GM19238 (cell line): Measurements from ENCODE around the gene SH2D3C.

Experiments
- DNase-seq: peaks from one replicate; pipeline ENCODE4 v3.0.0; 2011; ENCODE audit warnings: low spot score; ENCODE audit not compliant: insufficient read length

SH2D3C gene

DNA sequence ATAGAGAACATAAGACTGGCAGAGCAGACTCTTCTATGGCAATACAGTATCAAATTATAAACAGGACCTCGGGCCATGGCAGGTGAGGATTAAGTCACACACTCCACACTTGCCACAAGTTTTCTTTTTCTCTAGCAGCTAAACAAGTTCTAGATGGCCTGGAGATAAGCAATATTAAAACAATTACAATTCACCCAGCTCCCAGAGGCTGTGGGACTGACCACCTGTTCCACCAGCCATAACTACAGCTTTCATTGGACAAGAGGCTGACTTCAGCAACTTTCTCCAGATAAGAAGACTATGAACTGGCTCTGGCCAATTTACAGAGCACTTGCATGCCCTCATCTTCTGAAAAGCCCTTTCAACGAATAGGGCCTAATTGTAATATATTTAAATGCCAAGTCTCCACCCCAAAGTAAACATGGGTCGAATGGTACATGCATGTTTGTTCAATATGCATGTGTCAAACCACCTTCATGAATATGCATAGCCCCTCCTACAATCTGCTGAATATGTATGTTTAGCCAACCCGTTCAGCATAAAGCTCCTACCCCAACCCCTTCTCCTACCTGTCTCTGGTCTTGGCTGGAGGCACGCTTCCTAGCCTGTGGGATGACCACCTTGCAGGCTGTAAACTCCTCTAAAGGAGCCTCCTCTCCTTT lies 77.7 kb downstream of the SH2D3C start:
- no peak for DNase-seq

DNA sequence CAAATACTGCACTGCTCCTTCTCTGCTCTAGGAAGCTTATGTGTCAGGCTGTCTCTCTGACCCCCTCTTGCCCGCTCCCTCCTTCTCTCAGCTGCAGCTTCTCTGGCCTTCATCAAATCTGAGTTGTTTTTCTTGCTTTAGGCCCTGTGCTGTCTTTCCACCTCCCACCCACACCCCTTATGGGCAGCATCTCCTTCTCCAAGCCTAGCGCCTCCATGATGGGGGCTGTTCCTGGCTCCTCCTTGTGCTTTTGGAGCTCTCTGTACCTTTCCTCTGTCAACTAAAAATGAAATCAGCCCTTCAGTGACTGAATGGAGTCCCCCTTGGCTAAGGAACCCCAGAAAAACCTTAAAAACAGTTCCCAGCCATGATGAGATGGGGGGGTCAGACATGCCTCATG lies 78.3 kb downstream of the SH2D3C start:
- DNase-seq = no peak

DNA sequence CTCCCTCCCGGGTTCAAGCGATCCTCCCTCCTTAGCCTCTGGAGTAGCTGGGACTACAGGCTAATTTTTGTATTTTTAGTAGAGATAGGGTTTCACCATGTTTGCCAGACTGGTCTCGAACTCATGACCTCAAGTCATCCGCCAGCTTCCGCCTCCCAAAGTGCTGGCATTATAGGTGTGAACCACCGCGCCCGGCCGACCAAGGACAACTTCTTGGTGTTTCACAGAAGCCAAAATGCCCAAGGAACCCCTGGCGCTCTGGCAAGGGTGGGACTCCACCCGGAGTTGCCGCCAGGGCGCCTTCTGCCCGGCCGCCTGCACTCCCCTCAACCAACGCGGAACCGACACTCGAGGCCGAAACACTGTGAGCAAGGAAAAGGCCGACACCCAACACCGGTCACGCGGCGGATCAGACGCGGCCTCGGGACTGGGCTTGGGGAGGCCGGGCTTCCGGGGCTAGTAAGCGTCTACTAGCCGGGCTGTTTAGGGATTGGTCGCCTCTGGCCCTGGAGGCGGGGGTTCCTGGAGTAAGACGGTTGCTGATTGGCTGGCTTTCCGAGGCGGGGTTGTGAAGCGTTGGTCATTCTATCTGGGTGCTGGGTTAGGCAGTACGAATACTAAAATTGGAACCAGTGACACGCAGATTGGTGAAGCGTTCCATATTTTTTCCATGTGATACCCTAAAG lies 79.3 kb downstream of the SH2D3C start:
- peak; percentile 90 for DNase-seq

DNA sequence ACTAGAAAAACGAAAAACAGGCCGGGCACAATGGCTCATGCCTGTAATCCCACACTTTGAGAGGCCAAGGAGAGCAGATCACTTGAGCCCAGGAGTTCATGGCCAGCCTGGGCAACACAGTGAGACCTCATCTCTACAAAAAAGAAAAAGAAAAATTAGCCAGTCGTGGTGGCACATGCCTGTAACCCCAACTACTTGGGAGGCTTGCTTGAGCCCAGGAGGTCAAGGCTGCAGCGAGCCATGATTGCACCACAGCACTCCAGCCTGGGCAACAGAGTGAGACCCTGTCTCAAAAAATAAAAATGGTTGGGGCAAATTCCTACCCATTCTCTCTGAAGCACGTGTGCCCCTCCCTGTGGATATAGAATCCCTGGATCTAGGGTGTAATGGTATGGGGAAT lies 80.1 kb downstream of the SH2D3C start:
- no peak for DNase-seq

DNA sequence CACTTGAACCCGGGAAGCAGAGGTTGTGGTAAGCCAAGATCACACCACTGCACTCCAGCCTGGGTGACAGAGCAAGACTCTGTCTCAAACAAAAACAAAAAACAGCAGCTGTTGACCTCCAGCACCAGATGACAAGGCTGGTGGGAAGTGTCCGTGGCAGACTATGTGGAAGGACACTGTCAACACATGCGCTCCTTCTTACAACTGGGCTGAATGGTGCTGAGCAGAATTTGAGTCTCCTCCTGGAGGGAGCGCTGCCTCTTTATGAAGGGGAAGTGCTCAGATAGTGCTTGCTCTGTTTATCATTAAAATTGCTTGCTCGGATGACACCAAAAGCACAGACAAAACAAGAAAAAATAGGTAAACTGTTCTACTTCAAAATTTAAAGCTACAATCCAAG lies 80.9 kb downstream of the SH2D3C start:
- DNase-seq = no peak

DNA sequence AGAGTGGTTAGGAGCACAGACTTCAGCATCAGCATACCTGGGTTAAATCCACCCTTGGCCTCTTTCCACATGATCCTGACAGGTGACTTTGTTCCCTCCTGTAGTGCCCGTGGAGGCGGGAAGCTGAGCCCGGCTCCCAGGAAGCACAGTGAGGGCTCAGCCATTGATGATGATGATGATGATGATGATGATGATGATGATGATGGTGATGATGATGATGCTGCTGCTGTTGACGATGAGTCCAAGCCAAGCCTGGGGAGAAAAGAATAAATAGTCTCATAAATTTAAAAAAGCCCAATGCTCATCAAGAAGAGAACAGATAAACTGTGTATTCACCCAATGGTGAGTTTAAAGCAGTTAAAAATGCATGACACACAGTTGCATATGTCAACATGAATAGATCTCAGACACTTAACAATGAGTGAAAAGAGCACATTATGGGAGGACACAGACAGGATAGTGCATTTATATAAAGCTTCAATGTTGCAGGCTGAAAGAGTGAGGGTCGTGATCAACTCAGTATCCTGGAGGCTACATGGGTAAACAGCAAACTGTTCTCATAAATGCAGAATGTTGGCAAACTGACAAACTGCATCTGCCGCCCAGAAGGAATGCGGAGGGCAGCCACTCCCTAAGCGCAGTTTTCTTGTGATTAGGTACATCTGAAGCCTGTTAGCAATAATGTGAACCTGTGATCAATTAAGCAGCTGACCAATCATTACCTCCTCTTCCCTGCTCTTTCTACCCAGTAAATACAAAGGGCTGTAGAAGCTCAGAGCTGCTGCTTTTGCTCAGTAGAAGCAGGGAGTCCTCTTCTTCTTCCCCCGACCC lies 83.4 kb downstream of the SH2D3C start:
- DNase-seq = no peak

DNA sequence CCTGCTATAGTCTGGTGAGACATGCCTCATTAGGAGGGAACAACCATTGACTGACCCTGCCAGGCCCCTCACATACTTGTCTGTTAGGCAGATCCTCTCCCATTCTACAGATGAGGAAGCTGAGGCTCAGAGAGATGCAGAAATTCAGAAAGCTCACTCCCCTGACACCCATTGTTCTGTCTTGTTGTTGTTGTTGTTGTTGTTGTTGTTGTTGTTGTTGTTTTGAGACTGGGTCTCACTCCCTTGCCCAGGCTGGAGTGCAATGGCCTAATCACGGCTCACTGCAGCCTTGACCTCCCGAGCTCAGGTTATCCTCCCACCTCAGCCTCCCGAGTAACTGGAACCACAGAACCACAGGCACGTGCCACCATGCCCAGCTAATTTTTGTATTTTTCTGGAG lies 84.8 kb downstream of the SH2D3C start:
- DNase-seq = no peak

DNA sequence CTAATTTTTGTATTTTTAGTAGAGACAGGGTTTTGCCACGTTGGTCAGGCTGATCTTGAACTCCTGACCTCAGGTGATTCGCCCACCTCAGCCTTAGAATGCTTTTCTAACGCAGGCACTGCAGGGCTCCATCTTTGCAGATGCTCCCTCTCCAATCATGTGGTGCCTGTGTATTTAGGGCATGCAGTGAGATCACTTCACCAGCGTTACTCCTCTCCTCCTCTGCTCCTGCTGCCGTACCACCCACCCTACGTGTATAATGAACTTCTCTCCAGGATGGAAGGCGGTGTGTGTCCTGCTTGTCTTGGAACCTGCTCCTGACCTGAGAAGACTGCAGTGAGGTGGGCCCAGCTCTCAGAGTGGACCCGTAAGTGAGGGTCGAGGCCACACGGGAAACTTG lies 85.3 kb downstream of the SH2D3C start:
- DNase-seq = no peak

DNA sequence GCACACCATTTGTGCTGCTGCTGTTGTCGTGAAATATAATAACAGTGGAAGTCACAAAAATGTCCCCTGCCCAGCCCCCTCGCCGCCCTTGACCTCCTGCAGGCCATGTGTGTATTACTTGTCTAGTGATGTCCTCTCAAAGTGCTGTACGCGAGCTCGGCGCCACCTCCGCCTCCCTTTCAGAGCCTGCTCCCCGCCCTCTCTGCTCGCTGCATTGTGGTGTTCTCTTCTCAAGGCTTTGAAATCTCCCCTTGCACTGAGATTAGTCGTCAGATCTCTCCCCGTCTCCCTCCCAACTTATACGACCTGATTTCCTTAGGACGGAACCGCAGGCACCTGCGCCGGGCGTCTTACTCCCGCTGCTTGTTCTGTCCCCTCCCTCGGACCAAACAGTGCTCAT lies 86.4 kb downstream of the SH2D3C start:
- DNase-seq = no peak

DNA sequence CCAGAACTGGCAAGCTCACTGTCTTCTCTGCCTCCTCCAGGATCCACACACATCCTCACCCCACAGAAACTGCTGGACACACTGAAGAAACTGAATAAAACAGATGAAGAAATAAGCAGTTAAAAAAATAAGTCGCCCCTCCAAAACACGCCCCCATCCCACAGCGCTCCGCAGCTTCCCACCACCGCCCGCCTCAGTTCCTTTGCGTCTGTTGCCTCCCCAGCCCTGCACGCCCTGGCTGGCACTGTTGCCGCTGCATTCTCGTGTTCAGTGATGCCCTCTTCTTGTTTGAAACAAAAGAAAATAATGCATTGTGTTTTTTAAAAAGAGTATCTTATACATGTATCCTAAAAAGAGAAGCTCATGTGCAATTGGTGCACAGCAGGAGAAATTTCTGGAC lies 87.7 kb downstream of the SH2D3C start:
- DNase-seq = no peak

DNA sequence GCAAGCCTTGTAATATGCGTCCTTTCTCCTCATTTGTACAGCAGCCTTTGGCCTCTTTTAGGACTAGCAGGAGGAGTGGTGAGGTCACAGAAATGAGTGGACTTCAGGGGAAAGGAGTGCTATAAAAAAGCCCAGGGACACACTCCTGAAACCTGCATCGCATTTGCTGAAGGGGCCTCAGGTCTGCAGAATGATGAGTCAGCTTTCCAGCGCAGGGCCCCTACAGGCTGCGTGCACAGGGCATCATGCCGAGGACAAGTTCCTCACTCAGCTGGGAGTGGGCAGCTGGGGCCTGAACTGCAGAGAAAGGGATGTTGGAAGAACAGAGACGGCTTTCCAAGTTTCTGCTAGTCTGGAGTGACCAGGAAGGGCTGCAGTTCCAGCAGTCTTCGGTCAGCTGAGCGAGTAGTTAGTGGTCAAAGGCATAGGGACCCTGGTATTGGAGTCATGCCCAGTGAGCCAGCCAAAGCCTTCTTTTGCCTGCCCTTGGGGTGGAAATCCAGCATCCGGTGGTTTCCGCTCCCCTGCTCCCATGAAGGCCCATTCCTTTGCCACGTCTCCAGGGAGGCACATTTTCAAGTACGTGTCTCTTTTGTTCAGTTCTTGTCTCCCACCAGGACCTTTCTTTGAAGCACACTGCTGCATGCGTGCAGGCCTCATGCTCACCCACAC lies 89.0 kb downstream of the SH2D3C start:
- DNase-seq = no peak
